Neutrophil (primary cell): Measurements from ENCODE around the gene C5orf52.

ENCODE experiments used
- H3K27ac ChIP-seq: fragments of 200-600 bp; sonication (generic); 2 replicates; pipeline ENCODE4 v1.5.1; 2016; ENCODE audit warnings: mild to moderate bottlenecking, moderate library complexity
- H3K27me3 ChIP-seq: fragments of 200-600 bp; sonication (generic); 2 replicates; pipeline ENCODE4 v1.6.0; 2016; ENCODE audit warnings: mild to moderate bottlenecking
- H3K36me3 ChIP-seq: fragments of 200-600 bp; sonication (generic); 2 replicates; pipeline ENCODE4 v1.5.1; 2017
- H3K4me1 ChIP-seq, 2 experiments: fragments of 200-600 bp in 1 of 2; sonication (generic) in 1 of 2; 1 replicate in 1 of 2; 2 replicates in 1 of 2; pipeline versions ENCODE4 v1.5.1 to v1.6.1; 2013 to 2016; ENCODE audit warnings: low read depth in 1 of 2, low read length in 1 of 2, mild to moderate bottlenecking in 1 of 2, moderate library complexity in 1 of 2; ENCODE audit not compliant: control insufficient read depth in 1 of 2, insufficient read depth in 1 of 2
- H3K4me3 ChIP-seq, 2 experiments: fragments of 200-600 bp in 1 of 2; sonication (generic) in 1 of 2; 1 replicate in 1 of 2; 2 replicates in 1 of 2; pipeline ENCODE4 v1.5.1; 2013 to 2016; ENCODE audit warnings: low read depth in 1 of 2, low read length in 1 of 2, mild to moderate bottlenecking in 1 of 2, moderate library complexity in 1 of 2
- H3K9me3 ChIP-seq: fragments of 200-600 bp; sonication (generic); 2 replicates; pipeline ENCODE4 v1.5.1; 2016
- TF ChIP-seq, protein P1 (sequence below): fragments of 200-600 bp; sonication (generic); IDR thresholded peaks from 2 replicates; pipeline ENCODE4 v1.5.1; 2016; ENCODE audit warnings: antibody characterized with exemption

Gene C5orf52

DNA sequence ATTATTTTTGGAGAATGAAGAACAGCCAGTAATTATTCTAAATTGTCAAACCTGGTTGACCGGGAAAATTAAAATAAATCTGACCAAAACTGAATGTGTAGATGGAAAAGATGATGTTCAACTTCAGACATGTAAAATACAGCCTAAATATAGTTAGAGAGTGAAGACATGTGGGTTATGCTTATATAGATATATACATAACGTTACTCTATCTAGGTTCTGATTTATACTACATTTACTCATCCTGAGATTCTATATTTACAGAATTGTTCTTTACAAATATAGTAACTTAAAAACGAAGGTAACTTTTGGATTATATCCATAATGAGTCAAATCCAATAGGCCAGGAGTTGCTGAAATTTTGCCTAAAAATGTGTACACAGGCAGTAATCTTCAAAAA is 39.1 kb downstream of the C5orf52 start:
- Histone ChIP-seq H3K36me3 (no peaks in the 10 kb centered on the region), H3K4me1 (no peaks in the 10 kb centered on the region), H3K9me3 (no peaks in the 10 kb centered on the region), H3K4me3 (no peak overlapping the region), H3K27me3 (peaks cover 14% of the 10 kb centered on the region), H3K27ac (no peak overlapping the region)
- TF ChIP-seq, protein P1, sequence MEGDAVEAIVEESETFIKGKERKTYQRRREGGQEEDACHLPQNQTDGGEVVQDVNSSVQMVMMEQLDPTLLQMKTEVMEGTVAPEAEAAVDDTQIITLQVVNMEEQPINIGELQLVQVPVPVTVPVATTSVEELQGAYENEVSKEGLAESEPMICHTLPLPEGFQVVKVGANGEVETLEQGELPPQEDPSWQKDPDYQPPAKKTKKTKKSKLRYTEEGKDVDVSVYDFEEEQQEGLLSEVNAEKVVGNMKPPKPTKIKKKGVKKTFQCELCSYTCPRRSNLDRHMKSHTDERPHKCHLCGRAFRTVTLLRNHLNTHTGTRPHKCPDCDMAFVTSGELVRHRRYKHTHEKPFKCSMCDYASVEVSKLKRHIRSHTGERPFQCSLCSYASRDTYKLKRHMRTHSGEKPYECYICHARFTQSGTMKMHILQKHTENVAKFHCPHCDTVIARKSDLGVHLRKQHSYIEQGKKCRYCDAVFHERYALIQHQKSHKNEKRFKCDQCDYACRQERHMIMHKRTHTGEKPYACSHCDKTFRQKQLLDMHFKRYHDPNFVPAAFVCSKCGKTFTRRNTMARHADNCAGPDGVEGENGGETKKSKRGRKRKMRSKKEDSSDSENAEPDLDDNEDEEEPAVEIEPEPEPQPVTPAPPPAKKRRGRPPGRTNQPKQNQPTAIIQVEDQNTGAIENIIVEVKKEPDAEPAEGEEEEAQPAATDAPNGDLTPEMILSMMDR: no peak

DNA sequence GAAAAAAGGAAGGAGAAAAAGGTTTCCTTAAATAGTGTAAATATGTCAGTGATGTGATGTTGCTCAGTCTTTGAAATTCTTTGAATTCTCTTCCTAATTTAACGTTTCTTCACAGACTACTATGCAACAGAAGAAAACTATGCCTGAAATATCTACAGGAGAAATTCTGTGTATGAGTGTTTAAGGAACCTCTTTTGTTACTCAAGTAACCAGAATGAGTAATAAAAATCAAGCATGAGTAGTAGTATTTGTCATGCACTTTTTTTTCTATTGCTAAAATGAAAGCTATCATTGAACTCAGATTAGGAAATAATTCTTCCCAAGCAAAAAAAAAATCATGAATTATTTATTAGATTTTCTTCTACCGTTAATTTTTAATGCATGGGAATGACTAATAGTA is 39.5 kb downstream of the C5orf52 start:
- Histone ChIP-seq H3K27ac (no peak overlapping the region), H3K27me3 (peaks cover 14% of the 10 kb centered on the region), H3K9me3 (no peaks in the 10 kb centered on the region), H3K4me1 (no peaks in the 10 kb centered on the region), H3K4me3 (no peak overlapping the region), H3K36me3 (no peaks in the 10 kb centered on the region)
- TF ChIP-seq, protein P1: no peak

DNA sequence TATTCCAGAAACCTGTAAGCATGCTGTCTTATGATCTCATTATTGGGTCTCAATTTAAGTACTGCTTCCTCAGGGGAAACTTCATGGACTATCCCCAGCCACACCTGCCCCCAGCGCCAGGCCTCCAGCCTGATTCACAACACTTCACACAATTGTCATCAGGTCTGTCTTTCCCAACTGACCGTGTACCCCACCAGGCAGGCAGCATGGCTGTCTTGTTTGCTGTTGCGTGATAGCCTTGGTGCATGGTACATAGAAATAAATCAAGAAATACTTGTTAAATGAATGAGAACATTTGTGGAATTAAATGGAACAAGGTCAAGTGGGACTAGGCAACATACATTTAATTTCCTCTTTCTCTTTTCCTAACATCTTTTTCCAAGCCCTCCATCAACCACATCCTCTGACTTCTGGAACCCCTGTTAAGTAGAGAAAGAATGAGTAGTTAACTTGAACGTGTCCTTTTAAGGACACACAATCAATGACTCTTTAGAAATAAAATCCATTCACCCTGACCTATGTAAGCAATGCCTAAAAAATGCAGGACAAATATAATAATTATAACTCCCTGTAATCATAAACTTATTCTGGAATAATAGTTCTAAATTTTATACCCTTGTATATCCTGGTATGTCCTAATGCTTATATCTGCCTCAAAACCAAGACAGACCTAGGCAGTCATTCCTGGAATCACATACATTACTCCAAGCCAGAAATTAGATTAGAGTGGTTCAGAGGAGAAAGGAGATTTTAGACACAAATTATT is 42.7 kb downstream of the C5orf52 start:
- TF ChIP-seq, protein P1: no peak
- Histone ChIP-seq H3K9me3 (no peaks in the 10 kb centered on the region), H3K4me3 (no peak overlapping the region), H3K4me1 (no peaks in the 10 kb centered on the region), H3K27ac (no peak overlapping the region), H3K27me3 (peaks cover 14% of the 10 kb centered on the region), H3K36me3 (no peaks in the 10 kb centered on the region)

DNA sequence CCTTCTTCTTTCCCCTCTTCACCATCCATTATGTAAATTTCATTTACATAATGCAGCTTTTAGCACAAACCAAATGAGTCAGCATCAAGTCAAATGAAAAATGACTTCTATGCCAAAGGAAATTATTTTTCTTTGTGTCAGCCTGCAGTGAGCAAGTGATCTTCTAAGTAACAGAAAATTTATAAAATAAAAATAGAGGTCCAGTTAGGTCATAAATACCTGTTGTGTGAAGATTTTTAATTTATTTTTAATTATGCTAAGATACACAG is 43.2 kb downstream of the C5orf52 start:
- H3K36me3 ChIP-seq: no peaks in the 10 kb centered on the region
- H3K27ac ChIP-seq: no peak overlapping the region
- no peak overlapping the region for H3K4me3 ChIP-seq
- TF ChIP-seq, protein P1: no peak
- H3K9me3 ChIP-seq: no peaks in the 10 kb centered on the region
- peaks cover 11% of the 10 kb centered on the region for H3K27me3 ChIP-seq
- H3K4me1 ChIP-seq: no peaks in the 10 kb centered on the region

DNA sequence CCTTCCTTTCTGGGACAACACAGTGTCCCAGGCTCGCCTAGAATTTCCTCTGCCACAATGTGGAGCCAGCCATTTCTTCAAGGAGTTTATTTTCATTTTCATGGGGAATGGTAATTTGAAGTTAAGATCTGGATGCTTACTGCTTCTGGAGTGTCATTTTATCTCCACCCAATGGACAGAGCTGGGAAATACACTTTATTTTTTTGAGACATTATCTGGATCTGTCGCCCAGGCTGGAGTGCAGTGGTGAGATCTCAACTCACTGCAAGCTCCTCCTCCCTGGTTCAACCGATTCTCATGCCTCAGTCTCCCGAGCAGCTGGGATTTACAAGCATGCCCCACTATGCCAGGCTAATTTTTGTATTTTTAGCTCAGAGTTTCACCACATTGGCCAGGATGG is 47.2 kb downstream of the C5orf52 start:
- H3K4me3 ChIP-seq: no peak overlapping the region
- no peak overlapping the region for H3K27ac ChIP-seq
- TF ChIP-seq, protein P1: peak; percentile 48
- no peaks in the 10 kb centered on the region for H3K4me1 ChIP-seq
- H3K9me3 ChIP-seq: no peaks in the 10 kb centered on the region
- H3K36me3 ChIP-seq: no peaks in the 10 kb centered on the region
- H3K27me3 ChIP-seq: no peaks in the 10 kb centered on the region

DNA sequence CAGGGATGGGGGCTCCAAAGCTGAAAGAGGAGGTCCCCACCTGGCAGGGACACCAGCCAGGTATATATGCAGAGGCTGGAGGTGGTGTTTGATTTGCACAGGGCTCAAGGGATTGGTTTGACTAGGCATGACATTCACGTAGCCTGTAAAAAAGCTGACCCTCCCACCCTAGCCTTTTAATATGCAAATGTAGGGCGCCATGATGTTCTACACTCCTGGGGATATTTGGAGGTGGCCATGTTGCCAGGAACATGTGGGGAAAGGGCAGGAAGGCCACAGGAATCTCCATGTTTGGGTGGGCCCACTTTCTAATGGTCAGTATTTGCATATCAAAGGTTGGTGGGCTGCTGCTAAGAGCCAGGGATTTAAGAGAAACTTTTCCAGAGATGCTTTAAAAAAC is 47.9 kb downstream of the C5orf52 start:
- H3K4me3 ChIP-seq: no peak overlapping the region
- H3K27me3 ChIP-seq: no peaks in the 10 kb centered on the region
- no peaks in the 10 kb centered on the region for H3K36me3 ChIP-seq
- no peak overlapping the region for H3K27ac ChIP-seq
- no peaks in the 10 kb centered on the region for H3K4me1 ChIP-seq
- TF ChIP-seq, protein P1: no peak
- H3K9me3 ChIP-seq: no peaks in the 10 kb centered on the region
